HUES48 (cell line): Measurements from ENCODE around the gene SPATA22.
"Not testable (repeated sequence)": the region's sequence is repeated elsewhere in the genome, so short reads cannot be mapped to it uniquely, and the experiment has no call there.

Experiments
- H3K27ac ChIP-seq: one replicate; pipeline ENCODE4 v1.7.0; 2013; ENCODE audit warnings: low read depth, low read length, inconsistent platforms
- H3K27me3 ChIP-seq: 2 replicates; pipeline ENCODE4 v1.6.1; 2013; ENCODE audit warnings: mild to moderate bottlenecking, low read length; ENCODE audit not compliant: control insufficient read depth, insufficient read depth
- H3K36me3 ChIP-seq: 2 replicates; pipeline ENCODE4 v1.6.1; 2013; ENCODE audit warnings: low read length; ENCODE audit not compliant: control insufficient read depth, insufficient read depth
- H3K4me1 ChIP-seq: 2 replicates; pipeline ENCODE4 v1.6.1; 2013; ENCODE audit warnings: mild to moderate bottlenecking, low read length; ENCODE audit not compliant: control insufficient read depth, insufficient read depth
- H3K4me3 ChIP-seq: 2 replicates; pipeline ENCODE4 v1.5.1; 2013; ENCODE audit warnings: mild to moderate bottlenecking, low read depth, low read length
- H3K9ac ChIP-seq: 2 replicates; pipeline ENCODE4 v1.6.1; 2013; ENCODE audit warnings: mild to moderate bottlenecking, low read depth, low read length, moderate library complexity
- H3K9me3 ChIP-seq: 2 replicates; pipeline ENCODE4 v1.6.1; 2013; ENCODE audit warnings: low read length; ENCODE audit not compliant: control insufficient read depth, insufficient read depth

SPATA22 gene

GRCh38 chr17:3412216-3412615, 59.4 kb downstream of the SPATA22 start:
- not testable (repeated sequence) for H3K4me3 ChIP-seq, H3K36me3 ChIP-seq, H3K27me3 ChIP-seq, H3K4me1 ChIP-seq, H3K27ac ChIP-seq, H3K9ac ChIP-seq
- peaks cover 22% of the 10 kb centered on the region for H3K9me3 ChIP-seq

GRCh38 chr17:3411070-3411469, 60.5 kb downstream of the SPATA22 start, which contains the start of gene OR3A3:
Gene OR3A3, plus strand, starts transcription at chr17:3411370.
- Histone ChIP-seq H3K27me3 (no peaks in the 10 kb centered on the region), H3K9ac (no peak within 1 kb of the TSS), H3K27ac (no peak within 1 kb of the TSS), H3K9me3 (peaks cover 27% of the 10 kb centered on the region), H3K36me3 (no peaks in the 10 kb centered on the region), H3K4me3 (no peak within 1 kb of the TSS), H3K4me1 (no peaks in the 10 kb centered on the region)

GRCh38 chr17:3403856-3404255, 67.8 kb downstream of the SPATA22 start:
- H3K9ac ChIP-seq, H3K36me3 ChIP-seq, H3K27me3 ChIP-seq, H3K4me1 ChIP-seq, H3K27ac ChIP-seq, H3K4me3 ChIP-seq: not testable (repeated sequence)
- peaks cover 63% of the 10 kb centered on the region for H3K9me3 ChIP-seq

GRCh38 chr17:3401786-3402185, 69.8 kb downstream of the SPATA22 start:
- H3K4me3 ChIP-seq, result no peak overlapping the region
- H3K9ac ChIP-seq, result no peak overlapping the region
- no peak overlapping the region for H3K27ac ChIP-seq
- H3K4me1 ChIP-seq, result no peaks in the 10 kb centered on the region
- no peaks in the 10 kb centered on the region for H3K36me3 ChIP-seq
- H3K9me3 ChIP-seq, result peaks cover 64% of the 10 kb centered on the region
- H3K27me3 ChIP-seq, result no peaks in the 10 kb centered on the region

- H3K9ac ChIP-seq, result no peak overlapping the region
- no peaks in the 10 kb centered on the region for H3K27me3 ChIP-seq
- H3K36me3 ChIP-seq, result no peaks in the 10 kb centered on the region
- no peak overlapping the region for H3K27ac ChIP-seq
- no peaks in the 10 kb centered on the region for H3K4me1 ChIP-seq
- peaks cover 62% of the 10 kb centered on the region for H3K9me3 ChIP-seq
- no peak overlapping the region for H3K4me3 ChIP-seq
Observed at GRCh38 chr17:3400055-3400454, 71.6 kb downstream of the SPATA22 start.

- no peak within 1 kb of the TSS for H3K9ac ChIP-seq
- H3K27ac ChIP-seq, result no peak within 1 kb of the TSS
- H3K4me3 ChIP-seq, result no peak within 1 kb of the TSS
- H3K4me1 ChIP-seq, result no peaks in the 10 kb centered on the region
- no peaks in the 10 kb centered on the region for H3K27me3 ChIP-seq
- peaks cover 63% of the 10 kb centered on the region for H3K9me3 ChIP-seq
- no peaks in the 10 kb centered on the region for H3K36me3 ChIP-seq
Observed at GRCh38 chr17:3398310-3398709, 73.3 kb downstream of the SPATA22 start, which contains the start of gene OR1E1. Gene OR1E1, minus strand, starts transcription at chr17:3398410. Its CDS starts 0 bp downstream, at chr17:3398410.

GRCh38 chr17:3397801-3398200, 73.8 kb downstream of the SPATA22 start:
- not testable (repeated sequence) for H3K9ac ChIP-seq, H3K27ac ChIP-seq, H3K36me3 ChIP-seq, H3K4me3 ChIP-seq, H3K4me1 ChIP-seq, H3K27me3 ChIP-seq
- peaks cover 58% of the 10 kb centered on the region for H3K9me3 ChIP-seq
